Gastroesophageal sphincter (tissue), 3 donors: ENCODE results near the gene BRWD1.

ENCODE experiments used
- CTCF ChIP-seq, 4 experiments: fragments of 200-600 bp in 2 of 4; fragments of 450-650 bp in 2 of 4; sonication (generic) in 1 of 4; IDR thresholded peaks; one replicate each; pipeline ENCODE4 v1.5.1; 2017 to 2019; ENCODE audit warnings: antibody characterized with exemption in 4 of 4, mild to moderate bottlenecking in 2 of 4, moderate library complexity in 2 of 4
- POLR2A ChIP-seq, 2 donors: fragments of 450-650 bp; IDR thresholded peaks; one replicate each; pipeline ENCODE4 v1.6.1; 2017; ENCODE audit warnings: antibody characterized with exemption in 2 of 2, mild to moderate bottlenecking in 2 of 2, moderate library complexity in 1 of 2
- POLR2AphosphoS5 ChIP-seq: sonication (generic); formaldehyde crosslinking; IDR thresholded peaks from one replicate; pipeline ENCODE4 v1.6.1; 2017; ENCODE audit warnings: antibody characterized with exemption

GRCh38 chr21:39196310-39196709 lies 117.1 kb downstream of the BRWD1 start:
- TF ChIP-seq CTCF (IDR thresholded peaks at IDR 0.05) (no peak), POLR2A (IDR thresholded peaks at IDR 0.05) (no peak), POLR2AphosphoS5 (no peak)
